H1 (cell line): ENCODE measurements around the gene CNIH3. TPM values are rescaled to one million over a fixed set of nuclear protein-coding genes. Genes with fewer than 3 reads are reported as not detected.

Experiments
- CTCF ChIA-PET: fragments of 300-600 bp; sonication (Branson Sonifier 250); formaldehyde crosslinking; loops from one replicate; lab custom pipeline; 2021; ENCODE audit not compliant: partially characterized antibody; lab: Charles Lee
- POLR2A ChIA-PET: fragments of 300-600 bp; sonication (Branson Sonifier 250); formaldehyde crosslinking; loops from one replicate; lab custom pipeline; 2021; ENCODE audit warnings: inconsistent platforms; ENCODE audit not compliant: partially characterized antibody; lab: Charles Lee
- DNase-seq, 2 experiments: peaks; one replicate each; pipeline versions ENCODE4 v3.0.0 to v3.0.0-alpha.2; 2010 to 2022; ENCODE audit warnings: low spot score in 2 of 2, low read depth in 1 of 2, mixed read lengths in 1 of 2
- FAIRE-seq: peaks from 2 replicates; lab custom pipeline; 2011; peaks lifted over from hg19 to GRCh38; lab: Jason Lieb, UNC
- H2AFZ ChIP-seq: 2 replicates; pipeline ENCODE4 v1.8.1; 2012; ENCODE audit warnings: low read length, inconsistent platforms
- H2AK5ac ChIP-seq: 2 replicates; pipeline ENCODE4 v1.6.1; 2013; ENCODE audit warnings: low read depth, low read length
- H2BK120ac ChIP-seq: replicated peaks from 2 replicates; pipeline ENCODE3; 2013; ENCODE audit warnings: low read depth, low read length, inconsistent platforms
- H2BK12ac ChIP-seq: 2 replicates; pipeline ENCODE4 v1.6.1; 2013; ENCODE audit warnings: low read depth, low read length
- H2BK15ac ChIP-seq: 2 replicates; pipeline ENCODE4 v1.6.1; 2013; ENCODE audit warnings: low read length
- H2BK20ac ChIP-seq: 2 replicates; pipeline ENCODE4 v1.6.1; 2013; ENCODE audit warnings: low read length
- H2BK5ac ChIP-seq: 2 replicates; pipeline ENCODE4 v1.6.1; 2013; ENCODE audit warnings: low read depth, low read length
- H3K14ac ChIP-seq: 2 replicates; pipeline ENCODE4 v1.6.1; 2013; ENCODE audit warnings: inconsistent platforms; ENCODE audit not compliant: insufficient read length
- H3K18ac ChIP-seq: 2 replicates; pipeline ENCODE4 v1.6.1; 2013; ENCODE audit warnings: low read length; ENCODE audit errors: extremely low read depth
- H3K23ac ChIP-seq: 2 replicates; pipeline ENCODE4 v1.6.1; 2013; ENCODE audit warnings: inconsistent platforms; ENCODE audit not compliant: insufficient read length
- H3K23me2 ChIP-seq: 2 replicates; pipeline ENCODE4 v1.6.1; 2013; ENCODE audit warnings: low read depth, low read length
- H3K27ac ChIP-seq: 2 replicates; pipeline ENCODE4 v1.6.1; 2011; ENCODE audit warnings: low read depth, low read length, inconsistent platforms
- H3K27me3 ChIP-seq, 4 experiments: replicated peaks in 1 of 4; 1 replicate in 1 of 4; 2 replicates in 3 of 4; pipeline versions ENCODE4 v1.6.1 to v1.8.1; 2011 to 2013; ENCODE audit warnings: low read length in 3 of 4, mild to moderate bottlenecking in 3 of 4, inconsistent platforms in 2 of 4, mixed read lengths in 2 of 4, moderate library complexity in 1 of 4; ENCODE audit not compliant: control insufficient read depth in 3 of 4, insufficient read depth in 3 of 4; ENCODE audit errors: extremely low read depth in 1 of 4
- H3K36me3 ChIP-seq, 4 experiments: 2 replicates each; pipeline versions ENCODE4 v1.6.1 to v1.8.1; 2011 to 2013; ENCODE audit warnings: mild to moderate bottlenecking in 4 of 4, low read length in 3 of 4, moderate library complexity in 2 of 4, control low read depth in 1 of 4, inconsistent platforms in 1 of 4; ENCODE audit not compliant: insufficient read depth in 4 of 4, control insufficient read depth in 2 of 4
- H3K4ac ChIP-seq: replicated peaks from 2 replicates; pipeline ENCODE3; 2013; ENCODE audit warnings: low read length, low read depth, mixed read lengths, inconsistent platforms; ENCODE audit not compliant: insufficient read length
- H3K4me1 ChIP-seq, 4 experiments: replicated peaks in 1 of 4; 1 replicate in 1 of 4; 2 replicates in 3 of 4; pipeline versions ENCODE4 v1.6.1 to v1.8.1; 2011 to 2013; ENCODE audit warnings: low read length in 3 of 4, inconsistent platforms in 2 of 4, mixed read lengths in 1 of 4; ENCODE audit not compliant: insufficient read depth in 4 of 4, control insufficient read depth in 3 of 4
- H3K4me2 ChIP-seq, 2 experiments: 2 replicates each; pipeline versions ENCODE4 v1.6.1 to v1.8.1; 2011 to 2013; ENCODE audit warnings: low read depth in 2 of 2, low read length in 2 of 2, control low read depth in 1 of 2, inconsistent platforms in 1 of 2, mild to moderate bottlenecking in 1 of 2; ENCODE audit not compliant: insufficient read depth in 1 of 2
- H3K4me3 ChIP-seq, 4 experiments: fragments of 200-600, 300-600 bp in 1 of 4; sonication (generic), shearing (Covaris generic), sonication (Bioruptor Twin) in 1 of 4; 2 replicates each; pipeline versions ENCODE4 v1.5.1 to v1.8.1; 2011 to 2016; ENCODE audit warnings: low read length in 4 of 4, low read depth in 3 of 4, control low read depth in 2 of 4, inconsistent platforms in 2 of 4, mild to moderate bottlenecking in 2 of 4, mixed read lengths in 1 of 4, moderate library complexity in 1 of 4; ENCODE audit not compliant: insufficient read depth in 2 of 4; ENCODE audit errors: extremely low read depth in 1 of 4
- H3K56ac ChIP-seq: replicated peaks from 2 replicates; pipeline ENCODE3; 2013; ENCODE audit warnings: low read depth, mild to moderate bottlenecking, mixed read lengths, low read length, inconsistent platforms; ENCODE audit not compliant: insufficient read length
- H3K79me1 ChIP-seq: 2 replicates; pipeline ENCODE4 v1.6.1; 2013; ENCODE audit warnings: low read depth, low read length, control low read depth
- H3K79me2 ChIP-seq, 2 experiments: 2 replicates each; pipeline versions ENCODE4 v1.6.1 to v1.8.1; 2012 to 2013; ENCODE audit warnings: low read length in 2 of 2, mild to moderate bottlenecking in 2 of 2, inconsistent platforms in 1 of 2; ENCODE audit not compliant: insufficient read depth in 2 of 2, control insufficient read depth in 1 of 2
- H3K9ac ChIP-seq, 4 experiments: replicated peaks in 1 of 4; 1 replicate in 1 of 4; 2 replicates in 3 of 4; pipeline versions ENCODE4 v1.6.1 to v1.8.1; 2011 to 2013; ENCODE audit warnings: low read depth in 3 of 4, low read length in 3 of 4, control low read depth in 2 of 4, mild to moderate bottlenecking in 2 of 4, moderate library complexity in 2 of 4, inconsistent platforms in 1 of 4; ENCODE audit errors: extremely low read depth in 1 of 4
- H3K9me3 ChIP-seq, 2 experiments: 2 replicates each; pipeline versions ENCODE4 v1.6.1 to v1.8.1; 2012 to 2013; ENCODE audit warnings: mild to moderate bottlenecking in 2 of 2, moderate library complexity in 2 of 2, control low read depth in 1 of 2, inconsistent platforms in 1 of 2, low read depth in 1 of 2, low read length in 1 of 2, mixed read lengths in 1 of 2; ENCODE audit not compliant: insufficient read depth in 2 of 2
- H4K20me1 ChIP-seq, 2 experiments: replicated peaks in 1 of 2; 2 replicates each; pipeline versions ENCODE3 to v1.8.1; 2011 to 2013; ENCODE audit warnings: inconsistent platforms in 2 of 2, low read length in 2 of 2, mild to moderate bottlenecking in 1 of 2; ENCODE audit not compliant: insufficient read depth in 2 of 2, control insufficient read depth in 1 of 2
- H4K5ac ChIP-seq: 2 replicates; pipeline ENCODE4 v1.6.1; 2013; ENCODE audit warnings: low read length, low read depth, mixed read lengths, inconsistent platforms; ENCODE audit not compliant: insufficient read length
- H4K8ac ChIP-seq: 2 replicates; pipeline ENCODE4 v1.8.0; 2013; ENCODE audit warnings: mild to moderate bottlenecking, moderate library complexity, low read length, inconsistent platforms; ENCODE audit not compliant: insufficient read depth; ENCODE audit errors: extremely low read depth
- H4K91ac ChIP-seq: replicated peaks from 2 replicates; pipeline ENCODE3; 2013; ENCODE audit warnings: low read length, mixed read lengths, inconsistent platforms; ENCODE audit not compliant: insufficient read length
- CBX8 ChIP-seq: fragments of 300-800, 300-1000 bp; sonication (generic); IDR thresholded peaks from 2 replicates; pipeline ENCODE4 v1.7.1; 2016; ENCODE audit warnings: low read depth, low read length, borderline replicate concordance
- POU5F1 ChIP-seq: IDR thresholded peaks from 2 replicates; pipeline ENCODE4 v1.6.1; 2011; ENCODE audit warnings: low read depth, mild to moderate bottlenecking, low read length, moderate library complexity
- RNF2 ChIP-seq: fragments of 200-900, 300-1000 bp; sonication (generic); IDR thresholded peaks from 2 replicates; pipeline ENCODE4 v1.7.1; 2016; ENCODE audit warnings: borderline replicate concordance, low read depth, mild to moderate bottlenecking, antibody characterized with exemption, low read length; ENCODE audit not compliant: poor library complexity, severe bottlenecking; ENCODE audit errors: missing control alignments
- SAP30 ChIP-seq: fragments of 300-600 bp; sonication (generic); IDR thresholded peaks from 2 replicates; pipeline ENCODE4 v1.7.1; 2012; ENCODE audit warnings: low read length, moderate library complexity, mild to moderate bottlenecking, inconsistent platforms; ENCODE audit not compliant: insufficient read depth, insufficient replicate concordance
- SIRT6 ChIP-seq: IDR thresholded peaks from one replicate; pipeline ENCODE4 v1.7.1; 2012; ENCODE audit warnings: low read length, inconsistent platforms
- SP1 ChIP-seq: IDR thresholded peaks from 2 replicates; pipeline ENCODE4 v1.6.1; 2011; ENCODE audit warnings: low read depth, low read length
- SUZ12 ChIP-seq: fragments of 200-600 bp; sonication (generic); IDR thresholded peaks from 2 replicates; pipeline ENCODE4 v1.6.1; 2012; ENCODE audit warnings: mild to moderate bottlenecking, inconsistent platforms, low read length, moderate library complexity, mixed read lengths
- WGBS, 2 experiments: shearing (Covaris generic) in 1 of 2; methylation state at CpG; one replicate each; pipeline versions ENCODE4 v1.1.6 to v1.1.7; 2013 to 2015; ENCODE audit warnings: low lambda C conversion rate in 2 of 2, mixed read lengths in 2 of 2, inconsistent platforms in 1 of 2, low coverage in 1 of 2, missing lambda C conversion rate in 1 of 2; ENCODE audit not compliant: insufficient replicate concordance in 2 of 2, insufficient coverage in 1 of 2, insufficient read length in 1 of 2; ENCODE audit errors: extremely low coverage in 1 of 2, missing lambda C conversion rate in 1 of 2; 5-methylcytosine and 5-hydroxymethylcytosine counted together
- polyA plus RNA-seq, 7 experiments: library from polyadenylated mRNA; depleted of rRNA in 3 of 7; stranded (reverse) in 5 of 7; unstranded in 2 of 7; fragments of >200 nt in 5 of 7; fragments of 200-250 nt in 2 of 7; gene quantifications; 1 replicate in 5 of 7; 2 replicates in 1 of 7; 4 replicates in 1 of 7; pipeline versions ENCODE4 v1.2.1 to v1.2.3, GENCODE V29; 2011 to 2013; ENCODE audit warnings: missing spikeins in 2 of 7, mixed read lengths in 2 of 7
- total RNA-seq: library from RNA; stranded (reverse); fragmentation: NEBNext Ultra II Directional; extraction: Animal tissue kit (Norgen Biotek cat#: 25700); gene quantifications from 2 replicates; pipeline ENCODE4 v1.2.1, GENCODE V29; 2021
- TF ChIP-seq, protein P1 (sequence below): IDR thresholded peaks from 2 replicates; pipeline ENCODE4 v1.6.1; 2012; ENCODE audit warnings: inconsistent platforms

Gene CNIH3
- total and polyA plus RNA-seq, 2 of the 8 experiments (the other 6 are each of a cell fraction or from before 2014, with no cell fraction given), result 3.7 to 5.6 TPM

DNA sequence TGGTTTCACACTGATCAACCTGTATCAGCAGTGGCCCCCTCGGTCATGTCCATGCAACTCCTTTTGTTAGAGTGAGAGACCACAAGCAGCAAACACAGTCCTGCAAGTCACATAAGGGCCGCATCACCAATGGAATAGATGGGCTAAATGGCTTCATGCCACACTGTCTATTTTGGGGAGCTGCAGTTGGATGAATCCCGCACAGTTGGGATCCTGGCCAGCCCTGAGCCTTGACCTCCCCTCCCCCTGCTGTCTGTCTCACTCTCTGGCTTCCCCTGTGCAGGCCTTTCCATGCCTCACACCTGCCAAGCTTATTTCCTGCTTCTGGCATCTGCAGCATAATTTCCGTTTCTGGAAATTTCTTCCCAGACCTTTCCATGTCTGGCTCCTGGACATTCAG lies 57.0 kb downstream of the CNIH3 start:
- Histone ChIP-seq H3K4me2 (no peak overlapping the region), H3K14ac (no peak overlapping the region), H4K5ac (no peak overlapping the region), H3K23me2 (no peaks in the 10 kb centered on the region), H3K27ac (no peak overlapping the region), H4K8ac (no peak overlapping the region), H3K4me1 (no peaks in the 10 kb centered on the region; a peak in 1 of 7 replicates), H3K79me1 (no peaks in the 10 kb centered on the region), H4K20me1 (no peaks in the 10 kb centered on the region), H3K27me3 (no peaks in the 10 kb centered on the region), H2BK20ac (no peak overlapping the region), H2BK5ac (no peak overlapping the region), H3K9me3 (0 out of 4 replicates have a peak, but pooled peaks cover 0 to 4% of the 10 kb centered on the region in 2 experiments), H3K9ac (no peak overlapping the region), H2AFZ (no peak overlapping the region), H3K56ac (no peak overlapping the region), H4K91ac (no peak overlapping the region), H3K4me3 (no peak overlapping the region), H3K23ac (no peak overlapping the region), H3K18ac (no peak overlapping the region), H2BK120ac (no peak overlapping the region), H3K36me3 (no peaks in the 10 kb centered on the region), H3K4ac (no peak overlapping the region), H3K79me2 (no peaks in the 10 kb centered on the region), H2BK12ac (no peak overlapping the region), H2BK15ac (no peak overlapping the region), H2AK5ac (no peak overlapping the region)
- TF ChIP-seq POU5F1 (no peak), SAP30 (no peak), SP1 (no peak), CBX8 (no peak), SUZ12 (no peak), SIRT6 (no peak), RNF2 (no peak)
- TF ChIP-seq, protein P1, sequence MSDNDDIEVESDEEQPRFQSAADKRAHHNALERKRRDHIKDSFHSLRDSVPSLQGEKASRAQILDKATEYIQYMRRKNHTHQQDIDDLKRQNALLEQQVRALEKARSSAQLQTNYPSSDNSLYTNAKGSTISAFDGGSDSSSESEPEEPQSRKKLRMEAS, result no peak
- 83% methylated on average over 4 of the region's 4 CpGs; no CpG with 5 or more reads in 1 of the 2 experiments for WGBS, 2 experiments
- DNase-seq (no peak), FAIRE-seq (no peak)
- ChIA-PET CTCF (interaction anchor here (0.7 to 2.0 kb wide), 4 partner anchors 12 to 180 kb away, joined by 3 to 6 read pairs (median 4); no protein-coding TSS in a partner anchor), POLR2A (interaction anchor here (0.7 kb wide), 1 partner anchor 12 kb away, joined by 5 read pairs; no protein-coding TSS in a partner anchor)
